ENCODE data around the gene PGA5.

GRCh38 chr11:61273178-61274078 lies 32.5 kb downstream of the PGA5 start:
- TF ChIP-seq, protein P1, sequence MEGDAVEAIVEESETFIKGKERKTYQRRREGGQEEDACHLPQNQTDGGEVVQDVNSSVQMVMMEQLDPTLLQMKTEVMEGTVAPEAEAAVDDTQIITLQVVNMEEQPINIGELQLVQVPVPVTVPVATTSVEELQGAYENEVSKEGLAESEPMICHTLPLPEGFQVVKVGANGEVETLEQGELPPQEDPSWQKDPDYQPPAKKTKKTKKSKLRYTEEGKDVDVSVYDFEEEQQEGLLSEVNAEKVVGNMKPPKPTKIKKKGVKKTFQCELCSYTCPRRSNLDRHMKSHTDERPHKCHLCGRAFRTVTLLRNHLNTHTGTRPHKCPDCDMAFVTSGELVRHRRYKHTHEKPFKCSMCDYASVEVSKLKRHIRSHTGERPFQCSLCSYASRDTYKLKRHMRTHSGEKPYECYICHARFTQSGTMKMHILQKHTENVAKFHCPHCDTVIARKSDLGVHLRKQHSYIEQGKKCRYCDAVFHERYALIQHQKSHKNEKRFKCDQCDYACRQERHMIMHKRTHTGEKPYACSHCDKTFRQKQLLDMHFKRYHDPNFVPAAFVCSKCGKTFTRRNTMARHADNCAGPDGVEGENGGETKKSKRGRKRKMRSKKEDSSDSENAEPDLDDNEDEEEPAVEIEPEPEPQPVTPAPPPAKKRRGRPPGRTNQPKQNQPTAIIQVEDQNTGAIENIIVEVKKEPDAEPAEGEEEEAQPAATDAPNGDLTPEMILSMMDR (IDR thresholded peaks at IDR 0.05 in 2 of 3, conservative IDR thresholded peaks at IDR 0.05 in 1 of 3; ENCODE audit: insufficient read depth in 2 of 3, low read depth in 1 of 3, low read length in 3 of 3) = no peak
- TF ChIP-seq, protein P2, sequence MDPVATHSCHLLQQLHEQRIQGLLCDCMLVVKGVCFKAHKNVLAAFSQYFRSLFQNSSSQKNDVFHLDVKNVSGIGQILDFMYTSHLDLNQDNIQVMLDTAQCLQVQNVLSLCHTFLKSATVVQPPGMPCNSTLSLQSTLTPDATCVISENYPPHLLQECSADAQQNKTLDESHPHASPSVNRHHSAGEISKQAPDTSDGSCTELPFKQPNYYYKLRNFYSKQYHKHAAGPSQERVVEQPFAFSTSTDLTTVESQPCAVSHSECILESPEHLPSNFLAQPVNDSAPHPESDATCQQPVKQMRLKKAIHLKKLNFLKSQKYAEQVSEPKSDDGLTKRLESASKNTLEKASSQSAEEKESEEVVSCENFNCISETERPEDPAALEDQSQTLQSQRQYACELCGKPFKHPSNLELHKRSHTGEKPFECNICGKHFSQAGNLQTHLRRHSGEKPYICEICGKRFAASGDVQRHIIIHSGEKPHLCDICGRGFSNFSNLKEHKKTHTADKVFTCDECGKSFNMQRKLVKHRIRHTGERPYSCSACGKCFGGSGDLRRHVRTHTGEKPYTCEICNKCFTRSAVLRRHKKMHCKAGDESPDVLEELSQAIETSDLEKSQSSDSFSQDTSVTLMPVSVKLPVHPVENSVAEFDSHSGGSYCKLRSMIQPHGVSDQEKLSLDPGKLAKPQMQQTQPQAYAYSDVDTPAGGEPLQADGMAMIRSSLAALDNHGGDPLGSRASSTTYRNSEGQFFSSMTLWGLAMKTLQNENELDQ (CRISPR knock-in tag; IDR thresholded peaks at IDR 0.05; ENCODE audit: borderline replicate concordance) = no peak
- TF ChIP-seq TAF7 (tag; IDR thresholded peaks at IDR 0.05) (no peak), CBX3 (IDR thresholded peaks at IDR 0.05; ENCODE audit: borderline replicate concordance in 1 of 2, low read length in 2 of 2) (no peak), ZFP36 (IDR thresholded peaks at IDR 0.05; ENCODE audit: low read depth, low read length, partially characterized antibody) (no peak), GABPA (tag; conservative IDR thresholded peaks at IDR 0.05; ENCODE audit: low read depth) (no peak), HDAC6 (IDR thresholded peaks at IDR 0.05; ENCODE audit: low read depth, low read length) (no peak), EP300 (IDR thresholded peaks at IDR 0.05; ENCODE audit: low read length) (no peak), STAT5A (IDR thresholded peaks at IDR 0.05; ENCODE audit: borderline replicate concordance, low read length) (no peak), ZC3H11A (IDR thresholded peaks at IDR 0.05; ENCODE audit: low read depth, low read length) (no peak)
- TF ChIP-seq, protein P3, sequence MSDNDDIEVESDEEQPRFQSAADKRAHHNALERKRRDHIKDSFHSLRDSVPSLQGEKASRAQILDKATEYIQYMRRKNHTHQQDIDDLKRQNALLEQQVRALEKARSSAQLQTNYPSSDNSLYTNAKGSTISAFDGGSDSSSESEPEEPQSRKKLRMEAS (CRISPR knock-in tag; IDR thresholded peaks at IDR 0.05) = no peak

Measured in K562 (cell line).